Neuron (in vitro differentiated cells): ENCODE results near the gene ZG16B.

Experiments
- H2AFZ ChIP-seq: one replicate; pipeline ENCODE4 v1.6.1; 2013; ENCODE audit warnings: low read depth, mild to moderate bottlenecking, inconsistent platforms, low read length, moderate library complexity
- H3K27me3 ChIP-seq: one replicate; pipeline ENCODE4 v1.6.1; 2013; ENCODE audit warnings: low read length; ENCODE audit not compliant: insufficient read depth
- H3K36me3 ChIP-seq: one replicate; pipeline ENCODE4 v1.6.1; 2013; ENCODE audit warnings: low read length; ENCODE audit not compliant: insufficient read depth
- H3K4me1 ChIP-seq: one replicate; pipeline ENCODE4 v1.6.1; 2013; ENCODE audit warnings: low read length; ENCODE audit not compliant: insufficient read depth
- H3K4me3 ChIP-seq: 2 replicates; pipeline ENCODE4 v1.5.1; 2013; ENCODE audit warnings: mild to moderate bottlenecking, low read length, moderate library complexity
- H3K9me3 ChIP-seq: one replicate; pipeline ENCODE4 v1.6.1; 2013; ENCODE audit warnings: low read length

ZG16B gene

GRCh38 chr16:2813771-2814221 is 16.3 kb upstream of the ZG16B start:
- Histone ChIP-seq H2AFZ (no peak overlapping the region), H3K9me3 (no peaks in the 10 kb centered on the region), H3K4me1 (no peaks in the 10 kb centered on the region), H3K36me3 (no peaks in the 10 kb centered on the region), H3K4me3 (no peak overlapping the region), H3K27me3 (peaks cover 19% of the 10 kb centered on the region)

- Histone ChIP-seq H3K4me3 (no peak overlapping the region), H2AFZ (no peak overlapping the region), H3K9me3 (no peaks in the 10 kb centered on the region), H3K4me1 (no peaks in the 10 kb centered on the region), H3K36me3 (no peaks in the 10 kb centered on the region), H3K27me3 (peaks cover 19% of the 10 kb centered on the region)
These were observed 15.4 kb upstream of the ZG16B start for GRCh38 chr16:2814551-2815298.

- Histone ChIP-seq H3K4me1 (no peaks in the 10 kb centered on the region), H3K4me3 (no peak overlapping the region), H3K27me3 (peaks cover 23% of the 10 kb centered on the region), H3K36me3 (no peaks in the 10 kb centered on the region), H3K9me3 (no peaks in the 10 kb centered on the region), H2AFZ (no peak overlapping the region)
These were observed 14.8 kb upstream of the ZG16B start for GRCh38 chr16:2815299-2815771.

GRCh38 chr16:2816751-2817339 is 13.3 kb upstream of the ZG16B start, which contains the start of gene PRSS21:
TSS of gene PRSS21 (plus strand) at chr16:2817237. CDS start at chr16:2817269, 32 bp downstream.
- Histone ChIP-seq H3K9me3 (no peaks in the 10 kb centered on the region), H3K27me3 (peaks cover 22% of the 10 kb centered on the region), H3K36me3 (no peaks in the 10 kb centered on the region), H3K4me3 (no peak within 1 kb of the TSS), H3K4me1 (no peaks in the 10 kb centered on the region), H2AFZ (no peak within 1 kb of the TSS)

GRCh38 chr16:2817340-2818271 is 12.5 kb upstream of the ZG16B start:
- peaks cover 16% of the 10 kb centered on the region for H3K27me3 ChIP-seq
- H2AFZ ChIP-seq, result no peak overlapping the region
- no peaks in the 10 kb centered on the region for H3K4me1 ChIP-seq
- no peak overlapping the region for H3K4me3 ChIP-seq
- no peaks in the 10 kb centered on the region for H3K9me3 ChIP-seq
- no peaks in the 10 kb centered on the region for H3K36me3 ChIP-seq

GRCh38 chr16:2818272-2818876 is 11.7 kb upstream of the ZG16B start:
- H2AFZ ChIP-seq, result no peak overlapping the region
- no peaks in the 10 kb centered on the region for H3K36me3 ChIP-seq
- H3K9me3 ChIP-seq, result no peaks in the 10 kb centered on the region
- no peak overlapping the region for H3K4me3 ChIP-seq
- H3K4me1 ChIP-seq, result no peaks in the 10 kb centered on the region
- peaks cover 16% of the 10 kb centered on the region for H3K27me3 ChIP-seq

- peaks cover 17% of the 10 kb centered on the region for H3K27me3 ChIP-seq
- H3K4me3 ChIP-seq, result no peak overlapping the region
- no peaks in the 10 kb centered on the region for H3K36me3 ChIP-seq
- no peak overlapping the region for H2AFZ ChIP-seq
- H3K9me3 ChIP-seq, result no peaks in the 10 kb centered on the region
- no peaks in the 10 kb centered on the region for H3K4me1 ChIP-seq
These were observed 10.7 kb upstream of the ZG16B start for GRCh38 chr16:2819179-2819938.

- Histone ChIP-seq H3K9me3 (no peaks in the 10 kb centered on the region), H3K36me3 (no peaks in the 10 kb centered on the region)
These were observed 9.9 kb upstream of the ZG16B start for GRCh38 chr16:2819939-2820835.

GRCh38 chr16:2820836-2821486 is 9.1 kb upstream of the ZG16B start:
- Histone ChIP-seq H2AFZ (no peak overlapping the region), H3K36me3 (no peaks in the 10 kb centered on the region), H3K9me3 (no peaks in the 10 kb centered on the region), H3K4me1 (no peaks in the 10 kb centered on the region), H3K27me3 (peaks cover 25% of the 10 kb centered on the region), H3K4me3 (no peak overlapping the region)

More at GRCh38 chr16:2819939-2820835, 9.9 kb upstream of the ZG16B start:
- Histone ChIP-seq H2AFZ (no peak overlapping the region), H3K4me3 (no peak overlapping the region), H3K4me1 (no peaks in the 10 kb centered on the region), H3K27me3 (peaks cover 22% of the 10 kb centered on the region)

- no peaks in the 10 kb centered on the region for H3K4me1 ChIP-seq
- H3K27me3 ChIP-seq, result peaks cover 25% of the 10 kb centered on the region
- H3K4me3 ChIP-seq, result no peak overlapping the region
- no peaks in the 10 kb centered on the region for H3K36me3 ChIP-seq
- H2AFZ ChIP-seq, result no peak overlapping the region
- H3K9me3 ChIP-seq, result no peaks in the 10 kb centered on the region
These were observed 8.5 kb upstream of the ZG16B start for GRCh38 chr16:2821487-2822157.

- Histone ChIP-seq H3K27me3 (peaks cover 25% of the 10 kb centered on the region), H3K36me3 (no peaks in the 10 kb centered on the region), H3K4me3 (no peak overlapping the region), H3K4me1 (no peaks in the 10 kb centered on the region), H3K9me3 (no peaks in the 10 kb centered on the region), H2AFZ (no peak overlapping the region)
These were observed 8.0 kb upstream of the ZG16B start for GRCh38 chr16:2822158-2822495.
